ENCODE measurements around the gene DSE. TPM values are rescaled to one million over a fixed set of nuclear protein-coding genes. Genes with fewer than 3 reads are reported as not detected.

Gene DSE
- total and polyA plus RNA-seq, 2 donors (not counting 1 experiment from before 2014, with no cell fraction given), result 71.0 to 89.2 TPM

GRCh38 chr6:116326181-116326671 is 44.5 kb upstream of the DSE start:
- no peak for TF ChIP-seq EZH2 (IDR thresholded peaks at IDR 0.05; ENCODE audit: low read length, missing control alignments)
- H3K4me2 ChIP-seq (ENCODE audit: extremely low read depth, insufficient read depth, low read length), result no peak overlapping the region
- H3K79me2 ChIP-seq (ENCODE audit: control insufficient read depth, insufficient read depth, low read length), result no peaks in the 10 kb centered on the region
- peaks cover 3% of the 10 kb centered on the region for H3K4me1 ChIP-seq (ENCODE audit: control insufficient read depth, extremely low read depth, insufficient read depth, low read length)
- H3K4me3 ChIP-seq (replicated peaks in 1 of 4; ENCODE audit: control extremely low read depth in 1 of 4, insufficient read depth in 1 of 4, low read depth in 3 of 4, low read length in 4 of 4), result no peak overlapping the region
- H4K20me1 ChIP-seq (ENCODE audit: control insufficient read depth, extremely low read depth, insufficient read depth, low read length), result no peaks in the 10 kb centered on the region
- H3K36me3 ChIP-seq (ENCODE audit: control insufficient read depth, insufficient read depth, low read length), result no peaks in the 10 kb centered on the region
- no peak overlapping the region for H3K9ac ChIP-seq (ENCODE audit: insufficient read depth, low read length)
- no peaks in the 10 kb centered on the region for H3K27me3 ChIP-seq (ENCODE audit: control insufficient read depth, insufficient read depth, low read length)
- no peaks in the 10 kb centered on the region for H3K9me3 ChIP-seq (ENCODE audit: control insufficient read depth, insufficient read depth, low read depth, low read length)
- no peak overlapping the region for H3K27ac ChIP-seq (ENCODE audit: insufficient read depth, low read length)
- H2AFZ ChIP-seq (ENCODE audit: low read length), result no peak overlapping the region
- DNase-seq (ENCODE audit: low read depth in 2 of 2), result peak in 1 of 2 donors; percentile 42

DNA sequence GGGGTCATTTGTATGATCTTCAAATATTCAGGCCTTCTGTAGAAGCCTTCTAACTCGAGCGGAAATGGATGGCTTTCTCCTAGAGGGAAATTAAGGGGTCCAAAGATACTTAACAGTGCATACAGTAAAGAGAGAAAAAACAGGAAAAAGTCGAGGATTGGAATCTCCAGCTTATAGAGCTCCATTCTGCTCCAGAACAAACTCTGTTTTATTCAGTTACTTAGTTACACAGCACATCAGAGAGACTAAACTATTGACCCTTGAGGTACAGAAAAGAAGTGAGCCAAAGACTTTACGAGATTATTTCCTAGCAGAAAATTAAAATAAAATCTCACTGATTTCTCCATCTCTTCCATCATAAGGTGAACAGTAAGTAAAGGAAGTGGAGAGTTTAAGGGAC is 43.8 kb upstream of the DSE start:
- Histone ChIP-seq H3K79me2 (ENCODE audit: control insufficient read depth, insufficient read depth, low read length) (no peaks in the 10 kb centered on the region), H2AFZ (ENCODE audit: low read length) (no peak overlapping the region), H3K4me2 (ENCODE audit: extremely low read depth, insufficient read depth, low read length) (no peak overlapping the region), H3K9me3 (ENCODE audit: control insufficient read depth, insufficient read depth, low read depth, low read length) (no peaks in the 10 kb centered on the region), H3K4me3 (replicated peaks in 1 of 4; ENCODE audit: control extremely low read depth in 1 of 4, insufficient read depth in 1 of 4, low read depth in 3 of 4, low read length in 4 of 4) (no peak overlapping the region), H3K27ac (ENCODE audit: insufficient read depth, low read length) (no peak overlapping the region), H3K36me3 (ENCODE audit: control insufficient read depth, insufficient read depth, low read length) (no peaks in the 10 kb centered on the region), H4K20me1 (ENCODE audit: control insufficient read depth, extremely low read depth, insufficient read depth, low read length) (no peaks in the 10 kb centered on the region), H3K4me1 (ENCODE audit: control insufficient read depth, extremely low read depth, insufficient read depth, low read length) (peaks cover 3% of the 10 kb centered on the region), H3K9ac (ENCODE audit: insufficient read depth, low read length) (no peak overlapping the region), H3K27me3 (ENCODE audit: control insufficient read depth, insufficient read depth, low read length) (no peaks in the 10 kb centered on the region)
- DNase-seq (ENCODE audit: low read depth in 2 of 2), result no peak
- TF ChIP-seq EZH2 (IDR thresholded peaks at IDR 0.05; ENCODE audit: low read length, missing control alignments) (no peak), CTCF (conservative IDR thresholded peaks at IDR 0.05 in 1 of 2, IDR thresholded peaks at IDR 0.05 in 1 of 2; ENCODE audit: low read depth in 1 of 2, low read length in 2 of 2) (no peak)

GRCh38 chr6:116327803-116328527 is 42.8 kb upstream of the DSE start:
- no peaks in the 10 kb centered on the region for H4K20me1 ChIP-seq (ENCODE audit: control insufficient read depth, extremely low read depth, insufficient read depth, low read length)
- no peak overlapping the region for H2AFZ ChIP-seq (ENCODE audit: low read length)
- no peaks in the 10 kb centered on the region for H3K36me3 ChIP-seq (ENCODE audit: control insufficient read depth, insufficient read depth, low read length)
- TF ChIP-seq CTCF (conservative IDR thresholded peaks at IDR 0.05 in 1 of 2, IDR thresholded peaks at IDR 0.05 in 1 of 2; ENCODE audit: low read depth in 1 of 2, low read length in 2 of 2) (no peak), EZH2 (IDR thresholded peaks at IDR 0.05; ENCODE audit: low read length, missing control alignments) (no peak)
- H3K27me3 ChIP-seq (ENCODE audit: control insufficient read depth, insufficient read depth, low read length), result no peaks in the 10 kb centered on the region
- peak; percentile 19 to 49 for DNase-seq (ENCODE audit: low read depth in 2 of 2)
- H3K27ac ChIP-seq (ENCODE audit: insufficient read depth, low read length), result no peak overlapping the region
- H3K4me3 ChIP-seq (replicated peaks in 1 of 4; ENCODE audit: control extremely low read depth in 1 of 4, insufficient read depth in 1 of 4, low read depth in 3 of 4, low read length in 4 of 4), result no peak overlapping the region
- peaks cover 3% of the 10 kb centered on the region for H3K4me1 ChIP-seq (ENCODE audit: control insufficient read depth, extremely low read depth, insufficient read depth, low read length)
- H3K9ac ChIP-seq (ENCODE audit: insufficient read depth, low read length), result no peak overlapping the region
- H3K9me3 ChIP-seq (ENCODE audit: control insufficient read depth, insufficient read depth, low read depth, low read length), result no peaks in the 10 kb centered on the region
- H3K79me2 ChIP-seq (ENCODE audit: control insufficient read depth, insufficient read depth, low read length), result no peaks in the 10 kb centered on the region
- no peak overlapping the region for H3K4me2 ChIP-seq (ENCODE audit: extremely low read depth, insufficient read depth, low read length)
